ENCODE data around the gene MEF2B. TPM values are rescaled to one million over a fixed set of nuclear protein-coding genes. Genes with fewer than 3 reads are reported as not detected.
A peak's percentile ranks its signal among the peaks of the same experiment; 100 is the strongest.
"Not testable (repeated sequence)": the region's sequence is repeated elsewhere in the genome, so short reads cannot be mapped to it uniquely, and the experiment has no call there.

MEF2B gene
- total RNA-seq, 2 experiments from 2014 or later, result 5.2 TPM

- DNase-seq (no peak), ATAC-seq (ENCODE audit: low read depth) (peak; percentile 49)
- Mint-ChIP-seq H3K27me3 (no peaks in the 10 kb centered on the region), H3K4me1 (no peaks in the 10 kb centered on the region), H3K9me3 (peaks cover 7% of the 10 kb centered on the region), H3K27ac (no peak overlapping the region), H3K4me3 (no peak overlapping the region), H3K36me3 (peaks cover 13% of the 10 kb centered on the region)
- POLR2A ChIA-PET, result no interaction called here
Observed at GRCh38 chr19:19120308-19121231, 49.5 kb downstream of the MEF2B start.

GRCh38 chr19:19119325-19120237 is 50.5 kb downstream of the MEF2B start:
- no peaks in the 10 kb centered on the region for H3K4me1 Mint-ChIP-seq
- no peak overlapping the region for H3K4me3 Mint-ChIP-seq
- H3K27me3 Mint-ChIP-seq, result no peaks in the 10 kb centered on the region
- POLR2A ChIA-PET, result interaction anchor here (0.5 kb wide), 1 partner anchor 39 kb away, joined by 3 read pairs; no protein-coding TSS in a partner anchor
- H3K27ac Mint-ChIP-seq, result no peak overlapping the region
- no peak for ATAC-seq (ENCODE audit: low read depth)
- no peak for DNase-seq
- peaks cover 13% of the 10 kb centered on the region for H3K36me3 Mint-ChIP-seq
- peaks cover 7% of the 10 kb centered on the region for H3K9me3 Mint-ChIP-seq

- no peak overlapping the region for H3K27ac Mint-ChIP-seq
- H3K9me3 Mint-ChIP-seq, result no peaks in the 10 kb centered on the region
- H3K4me3 Mint-ChIP-seq, result no peak overlapping the region
- POLR2A ChIA-PET, result no interaction called here
- peaks cover 1% of the 10 kb centered on the region for H3K36me3 Mint-ChIP-seq
- no peaks in the 10 kb centered on the region for H3K27me3 Mint-ChIP-seq
- H3K4me1 Mint-ChIP-seq, result peaks cover 5% of the 10 kb centered on the region
- ATAC-seq (ENCODE audit: low read depth) (peak; percentile 20), DNase-seq (peak; percentile 56)
Observed at GRCh38 chr19:19115954-19116353, 54.1 kb downstream of the MEF2B start.

GRCh38 chr19:19113040-19113626 is 56.9 kb downstream of the MEF2B start:
- ATAC-seq (ENCODE audit: low read depth) (peak; percentile 70), DNase-seq (no peak)
- Mint-ChIP-seq H3K4me3 (no peak overlapping the region), H3K4me1 (peaks cover 5% of the 10 kb centered on the region), H3K9me3 (no peaks in the 10 kb centered on the region), H3K27ac (no peak overlapping the region), H3K36me3 (no peaks in the 10 kb centered on the region), H3K27me3 (no peaks in the 10 kb centered on the region)
- POLR2A ChIA-PET, result no interaction called here

- POLR2A ChIA-PET, result no interaction called here
- DNase-seq, result no peak
Observed at GRCh38 chr19:19111967-19112580, 58.0 kb downstream of the MEF2B start.

GRCh38 chr19:19111136-19111835 is 58.8 kb downstream of the MEF2B start:
- Mint-ChIP-seq H3K4me1 (peaks cover 5% of the 10 kb centered on the region), H3K36me3 (no peaks in the 10 kb centered on the region), H3K4me3 (no peak overlapping the region), H3K9me3 (no peaks in the 10 kb centered on the region), H3K27me3 (no peaks in the 10 kb centered on the region), H3K27ac (no peak overlapping the region)
- ATAC-seq (ENCODE audit: low read depth) (no peak), DNase-seq (no peak)
- POLR2A ChIA-PET, result no interaction called here

More at GRCh38 chr19:19111967-19112580, 58.0 kb downstream of the MEF2B start:
- Mint-ChIP-seq H3K9me3 (no peaks in the 10 kb centered on the region), H3K36me3 (no peaks in the 10 kb centered on the region), H3K4me3 (no peak overlapping the region), H3K27me3 (no peaks in the 10 kb centered on the region), H3K4me1 (peaks cover 5% of the 10 kb centered on the region), H3K27ac (no peak overlapping the region)
- ATAC-seq (ENCODE audit: low read depth), result no peak

GRCh38 chr19:19110410-19111135 is 59.5 kb downstream of the MEF2B start:
- H3K4me3 Mint-ChIP-seq, result no peak overlapping the region
- POLR2A ChIA-PET, result no interaction called here

GRCh38 chr19:19109601-19110000 is 60.5 kb downstream of the MEF2B start:
- Mint-ChIP-seq H3K4me1 (peaks cover 5% of the 10 kb centered on the region), H3K36me3 (no peaks in the 10 kb centered on the region), H3K9me3 (no peaks in the 10 kb centered on the region), H3K27me3 (no peaks in the 10 kb centered on the region), H3K4me3 (no peak overlapping the region), H3K27ac (no peak overlapping the region)
- POLR2A ChIA-PET, result no interaction called here
- no peak for DNase-seq
- ATAC-seq (ENCODE audit: low read depth), result no peak

More at GRCh38 chr19:19110410-19111135, 59.5 kb downstream of the MEF2B start:
- Mint-ChIP-seq H3K27ac (no peak overlapping the region), H3K9me3 (no peaks in the 10 kb centered on the region), H3K27me3 (no peaks in the 10 kb centered on the region), H3K4me1 (peaks cover 5% of the 10 kb centered on the region), H3K36me3 (no peaks in the 10 kb centered on the region)
- DNase-seq, result peak; percentile 51
- ATAC-seq (ENCODE audit: low read depth), result peak; percentile 47

- POLR2A ChIA-PET, result interaction anchor here (0.6 kb wide), 1 partner anchor 59 kb away, joined by 3 read pairs; no protein-coding TSS in a partner anchor
- Mint-ChIP-seq H3K36me3 (no peaks in the 10 kb centered on the region), H3K27ac (no peak overlapping the region), H3K4me1 (no peaks in the 10 kb centered on the region), H3K9me3 (no peaks in the 10 kb centered on the region), H3K27me3 (no peaks in the 10 kb centered on the region), H3K4me3 (no peak overlapping the region)
- no peak for DNase-seq
- ATAC-seq (ENCODE audit: low read depth), result no peak
Observed at GRCh38 chr19:19107654-19108053, 62.4 kb downstream of the MEF2B start.

GRCh38 chr19:19106938-19107337 is 63.1 kb downstream of the MEF2B start:
- H3K27me3 Mint-ChIP-seq; ATAC-seq (ENCODE audit: low read depth); H3K4me1 Mint-ChIP-seq; H3K27ac Mint-ChIP-seq; H3K9me3 Mint-ChIP-seq; POLR2A ChIA-PET; DNase-seq; H3K4me3 Mint-ChIP-seq; H3K36me3 Mint-ChIP-seq: not testable (repeated sequence)

GRCh38 chr19:19106056-19106551 is 64.0 kb downstream of the MEF2B start:
- ATAC-seq (ENCODE audit: low read depth), result no peak
- no peak for DNase-seq
- H3K9me3 Mint-ChIP-seq, result no peaks in the 10 kb centered on the region
- no peak overlapping the region for H3K4me3 Mint-ChIP-seq
- no peak overlapping the region for H3K27ac Mint-ChIP-seq
- H3K27me3 Mint-ChIP-seq, result no peaks in the 10 kb centered on the region
- POLR2A ChIA-PET, result no interaction called here
- no peaks in the 10 kb centered on the region for H3K36me3 Mint-ChIP-seq
- no peaks in the 10 kb centered on the region for H3K4me1 Mint-ChIP-seq
